HUES48 (cell line): ENCODE results near the gene MSLN.
"Not testable (repeated sequence)": the region's sequence is repeated elsewhere in the genome, so short reads cannot be mapped to it uniquely, and the experiment has no call there.

ENCODE experiments used
- H3K27ac ChIP-seq: one replicate; pipeline ENCODE4 v1.7.0; 2013; ENCODE audit warnings: low read depth, low read length, inconsistent platforms
- H3K27me3 ChIP-seq: 2 replicates; pipeline ENCODE4 v1.6.1; 2013; ENCODE audit warnings: mild to moderate bottlenecking, low read length; ENCODE audit not compliant: control insufficient read depth, insufficient read depth
- H3K36me3 ChIP-seq: 2 replicates; pipeline ENCODE4 v1.6.1; 2013; ENCODE audit warnings: low read length; ENCODE audit not compliant: control insufficient read depth, insufficient read depth
- H3K4me1 ChIP-seq: 2 replicates; pipeline ENCODE4 v1.6.1; 2013; ENCODE audit warnings: mild to moderate bottlenecking, low read length; ENCODE audit not compliant: control insufficient read depth, insufficient read depth
- H3K4me3 ChIP-seq: 2 replicates; pipeline ENCODE4 v1.5.1; 2013; ENCODE audit warnings: mild to moderate bottlenecking, low read depth, low read length
- H3K9ac ChIP-seq: 2 replicates; pipeline ENCODE4 v1.6.1; 2013; ENCODE audit warnings: mild to moderate bottlenecking, low read depth, low read length, moderate library complexity
- H3K9me3 ChIP-seq: 2 replicates; pipeline ENCODE4 v1.6.1; 2013; ENCODE audit warnings: low read length; ENCODE audit not compliant: control insufficient read depth, insufficient read depth

MSLN gene

GRCh38 chr16:760545-761343 lies at the start of gene MSLN:
MSLN (plus strand) TSS chr16:760734; CDS start chr16:762681, 1,947 bp downstream.
- Histone ChIP-seq H3K27me3 (no peaks in the 10 kb centered on the region), H3K4me3 (no peak within 1 kb of the TSS), H3K36me3 (no peaks in the 10 kb centered on the region), H3K9me3 (no peaks in the 10 kb centered on the region; the same call in 1 of the 2 replicates), H3K9ac (no peak within 1 kb of the TSS), H3K27ac (no peak within 1 kb of the TSS), H3K4me1 (no peaks in the 10 kb centered on the region)

DNA sequence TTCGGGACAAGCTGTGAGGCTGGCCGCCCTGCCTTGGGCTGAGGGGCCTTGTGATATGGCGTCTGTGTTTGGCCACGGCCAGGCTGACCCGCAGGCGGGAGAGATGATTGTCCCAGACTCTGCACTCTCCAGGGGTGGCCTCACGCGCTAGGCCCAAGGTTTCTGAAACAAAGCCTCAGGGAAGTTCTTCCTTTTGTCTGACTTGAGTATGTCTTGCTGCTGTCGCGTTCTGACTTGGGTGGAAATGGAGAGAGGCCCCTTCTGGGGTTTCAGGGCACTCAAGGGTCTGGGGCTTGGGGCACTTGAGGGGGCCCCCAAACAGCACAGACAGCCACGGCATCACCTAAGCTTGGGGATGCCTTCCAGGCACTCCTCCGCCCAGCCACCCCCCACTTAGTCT lies 49.5 kb upstream of the MSLN start:
- no peak overlapping the region for H3K9ac ChIP-seq
- H3K9me3 ChIP-seq = no peaks in the 10 kb centered on the region
- H3K4me1 ChIP-seq = peaks cover 6% of the 10 kb centered on the region; the same call in 1 of the 2 replicates
- no peak overlapping the region for H3K4me3 ChIP-seq
- H3K36me3 ChIP-seq = no peaks in the 10 kb centered on the region
- H3K27ac ChIP-seq = no peak overlapping the region
- peaks cover 56% of the 10 kb centered on the region for H3K27me3 ChIP-seq

GRCh38 chr16:711548-712320 lies 48.8 kb upstream of the MSLN start:
- Histone ChIP-seq H3K36me3 (no peaks in the 10 kb centered on the region), H3K27ac (no peak overlapping the region), H3K9ac (no peak overlapping the region), H3K4me1 (peaks cover 11% of the 10 kb centered on the region), H3K27me3 (peaks cover 53% of the 10 kb centered on the region), H3K9me3 (no peaks in the 10 kb centered on the region), H3K4me3 (no peak overlapping the region)

- peaks cover 11% of the 10 kb centered on the region for H3K4me1 ChIP-seq
- not testable (repeated sequence) for H3K9ac ChIP-seq
- peaks cover 43% of the 10 kb centered on the region for H3K27me3 ChIP-seq
Measured at GRCh38 chr16:712740-713250, 47.7 kb upstream of the MSLN start.

DNA sequence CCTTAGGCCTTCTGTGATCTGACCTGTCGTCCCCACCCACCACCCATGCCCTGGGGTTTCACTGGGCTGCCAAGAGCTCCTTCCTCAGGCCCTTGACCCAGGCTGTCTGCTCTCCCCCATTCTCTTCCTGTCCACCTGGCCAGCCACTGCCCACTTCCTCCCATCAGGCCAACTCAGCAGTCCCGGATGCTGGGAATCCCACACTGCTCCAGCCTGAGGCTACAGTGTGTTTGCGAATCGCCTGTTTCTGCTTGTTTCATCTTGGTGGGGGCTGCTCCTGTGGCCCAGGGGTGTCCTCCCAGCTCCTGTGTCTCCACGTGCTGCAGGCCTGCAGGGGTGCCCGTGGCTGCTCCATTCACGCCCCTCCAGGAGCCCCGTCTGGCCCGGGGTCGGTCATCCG lies 46.5 kb upstream of the MSLN start:
- H3K4me3 ChIP-seq = no peak overlapping the region
- no peak overlapping the region for H3K9ac ChIP-seq
- H3K27me3 ChIP-seq = peaks cover 38% of the 10 kb centered on the region
- H3K36me3 ChIP-seq = no peaks in the 10 kb centered on the region
- H3K27ac ChIP-seq = no peak overlapping the region
- H3K9me3 ChIP-seq = no peaks in the 10 kb centered on the region
- peaks cover 14% of the 10 kb centered on the region for H3K4me1 ChIP-seq

More at GRCh38 chr16:712740-713250, 47.7 kb upstream of the MSLN start:
- H3K27ac ChIP-seq, H3K9me3 ChIP-seq, H3K36me3 ChIP-seq, H3K4me3 ChIP-seq: not testable (repeated sequence)

DNA sequence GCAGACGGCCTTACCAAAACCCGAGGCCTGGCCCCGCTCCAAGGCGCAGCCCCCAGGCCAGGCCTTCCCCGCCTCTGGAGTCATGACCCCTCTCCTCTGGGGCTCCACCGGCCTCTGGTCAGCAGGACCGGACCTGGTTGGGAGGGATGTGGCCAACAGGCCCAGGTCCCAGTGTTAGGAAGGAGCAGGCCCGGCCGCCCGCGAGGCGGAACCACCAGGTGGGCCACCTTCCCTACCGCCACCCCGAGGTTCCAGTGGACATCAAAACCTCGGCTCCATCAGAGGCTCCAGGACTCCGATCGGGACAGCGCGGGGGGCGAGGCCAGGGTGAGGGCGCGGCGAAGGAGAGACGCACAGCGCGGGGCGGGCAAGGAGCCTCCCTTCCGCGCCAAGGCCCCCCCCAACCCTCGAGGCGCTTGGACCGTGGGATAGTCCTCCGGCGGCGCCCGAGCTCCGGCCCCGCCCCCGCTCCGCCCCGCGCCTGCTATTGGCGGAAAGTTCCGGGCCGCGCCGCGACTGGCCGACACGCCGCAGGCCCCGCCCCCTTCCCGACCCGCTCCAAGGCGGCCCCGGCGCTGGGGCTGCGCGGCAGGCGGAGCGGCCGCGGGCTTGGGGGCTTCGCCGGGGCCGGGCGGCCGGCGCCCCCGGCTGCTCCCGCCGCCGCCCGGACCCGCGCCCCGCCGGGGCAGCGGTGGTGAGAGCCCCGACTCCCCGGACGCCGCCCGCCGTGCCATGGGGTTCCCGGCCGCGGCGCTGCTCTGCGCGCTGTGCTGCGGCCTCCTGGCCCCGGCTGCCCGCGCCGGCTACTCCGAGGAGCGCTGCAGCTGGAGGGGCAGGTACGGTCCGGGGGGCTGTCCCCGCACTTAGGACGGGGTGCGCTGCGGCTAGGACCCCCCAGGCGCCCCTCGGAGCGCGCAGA lies 45.7 kb upstream of the MSLN start, which contains the start of gene METRN:
Gene METRN, plus strand, starts transcription at position 561 of the 919 bp plus-strand sequence. Its CDS starts 172 bp downstream, at position 733.
- Histone ChIP-seq H3K36me3 (no peaks in the 10 kb centered on the region), H3K4me1 (peaks cover 21% of the 10 kb centered on the region), H3K9ac (no peak within 1 kb of the TSS), H3K9me3 (no peaks in the 10 kb centered on the region), H3K4me3 (peak within 1 kb of the TSS; percentile 71), H3K27me3 (peaks cover 32% of the 10 kb centered on the region), H3K27ac (no peak within 1 kb of the TSS)

GRCh38 chr16:715477-716199 lies 44.9 kb upstream of the MSLN start:
- Histone ChIP-seq H3K4me1 (peaks cover 23% of the 10 kb centered on the region), H3K27ac (no peak overlapping the region), H3K9ac (no peak overlapping the region)

DNA sequence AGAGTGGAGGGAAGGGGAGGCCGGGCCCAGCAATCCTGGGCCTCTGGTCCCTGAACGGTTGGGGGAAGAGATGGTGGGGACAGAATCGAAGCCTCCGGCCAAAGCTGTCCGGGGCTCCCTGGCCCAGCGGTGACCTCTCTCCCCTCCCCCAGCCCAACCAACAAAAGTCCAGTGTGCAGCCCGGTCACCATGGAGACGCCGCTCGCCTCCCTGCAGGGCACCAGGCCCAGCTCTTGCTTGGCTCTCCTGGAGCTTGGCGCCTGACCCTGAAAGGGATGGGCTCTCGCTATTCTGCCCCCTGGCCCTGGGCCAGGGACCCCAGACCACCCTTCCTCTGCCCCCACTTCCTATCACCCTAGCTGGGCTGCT lies 44.4 kb upstream of the MSLN start:
- H3K4me1 ChIP-seq = peaks cover 23% of the 10 kb centered on the region
- H3K27me3 ChIP-seq = peaks cover 32% of the 10 kb centered on the region
- no peaks in the 10 kb centered on the region for H3K9me3 ChIP-seq
- no peaks in the 10 kb centered on the region for H3K36me3 ChIP-seq
- H3K4me3 ChIP-seq = peak overlapping the region; percentile 71
- H3K9ac ChIP-seq = no peak overlapping the region
- no peak overlapping the region for H3K27ac ChIP-seq

More at GRCh38 chr16:715477-716199, 44.9 kb upstream of the MSLN start:
- Histone ChIP-seq H3K4me3 (peak overlapping the region; percentile 71), H3K9me3 (no peaks in the 10 kb centered on the region), H3K27me3 (peaks cover 32% of the 10 kb centered on the region), H3K36me3 (no peaks in the 10 kb centered on the region)

DNA sequence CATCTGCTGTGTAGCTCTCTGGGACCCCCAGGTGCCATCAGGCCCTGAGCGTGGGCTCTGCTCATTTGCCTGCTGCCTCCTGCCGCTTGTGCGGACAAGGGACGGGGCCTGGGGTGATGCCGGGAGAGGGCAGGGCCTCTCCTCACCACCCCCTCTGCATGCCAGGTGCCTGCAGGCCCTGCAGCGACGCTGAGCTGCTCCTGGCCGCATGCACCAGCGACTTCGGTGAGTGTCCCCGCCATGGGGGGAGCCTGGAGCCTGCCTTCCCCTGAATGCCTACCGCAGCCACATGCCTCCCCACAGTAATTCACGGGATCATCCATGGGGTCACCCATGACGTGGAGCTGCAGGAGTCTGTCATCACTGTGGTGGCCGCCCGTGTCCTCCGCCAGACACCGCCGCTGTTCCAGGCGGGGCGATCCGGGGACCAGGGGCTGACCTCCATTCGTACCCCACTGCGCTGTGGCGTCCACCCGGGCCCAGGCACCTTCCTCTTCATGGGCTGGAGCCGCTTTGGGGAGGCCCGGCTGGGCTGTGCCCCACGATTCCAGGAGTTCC lies 43.7 kb upstream of the MSLN start:
- H3K4me1 ChIP-seq = peaks cover 23% of the 10 kb centered on the region
- H3K4me3 ChIP-seq = no peak overlapping the region; the same call in 1 of the 2 replicates
- peaks cover 32% of the 10 kb centered on the region for H3K27me3 ChIP-seq
- no peak overlapping the region for H3K27ac ChIP-seq
- no peaks in the 10 kb centered on the region for H3K9me3 ChIP-seq
- no peaks in the 10 kb centered on the region for H3K36me3 ChIP-seq
- no peak overlapping the region for H3K9ac ChIP-seq
